Measurements from ENCODE around the gene CALHM3.

Gene CALHM3

DNA sequence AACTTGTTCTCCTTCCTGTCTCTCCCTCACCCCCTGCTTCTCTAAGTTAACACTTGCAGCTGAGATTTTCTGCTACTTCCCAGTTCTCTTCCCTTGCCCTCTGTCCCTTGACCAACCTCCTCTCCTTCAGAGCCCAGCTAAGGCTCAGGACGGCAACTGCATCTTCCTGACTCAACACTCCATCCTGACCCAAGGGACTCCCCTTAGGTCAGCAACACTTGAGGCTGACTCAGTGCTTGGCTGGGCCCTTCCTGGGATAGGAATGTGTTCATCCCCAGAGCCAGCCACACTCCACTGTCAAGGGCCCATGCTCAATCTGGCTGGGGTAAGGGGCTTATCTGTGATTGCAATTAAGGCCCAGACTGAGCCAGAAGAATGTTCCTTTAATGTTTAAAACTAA, 30.3 kb downstream of the CALHM3 start:
- DNase-seq: peak; percentile 85 to 91 (median 89)

DNA sequence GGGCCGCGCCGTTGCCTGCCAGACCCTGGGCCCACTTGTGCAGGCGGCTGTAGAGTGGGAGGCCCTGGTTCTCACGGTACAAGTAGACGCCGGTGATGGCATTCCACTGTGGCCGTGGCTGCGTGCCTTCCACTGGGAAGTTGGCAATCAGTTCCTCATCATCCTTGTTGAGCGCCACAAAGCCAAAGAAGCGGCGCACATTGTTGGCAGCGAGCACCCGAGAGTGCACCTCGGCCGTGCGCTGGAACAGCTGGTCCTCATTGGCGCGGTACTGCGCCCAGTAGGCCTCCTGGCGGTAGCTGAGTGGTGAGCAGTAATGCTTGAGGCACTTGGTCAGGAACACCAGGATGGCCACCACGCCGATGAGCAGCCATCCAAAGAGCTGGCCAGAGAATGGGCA, 31.9 kb downstream of the CALHM3 start:
- DNase-seq: no peak

DNA sequence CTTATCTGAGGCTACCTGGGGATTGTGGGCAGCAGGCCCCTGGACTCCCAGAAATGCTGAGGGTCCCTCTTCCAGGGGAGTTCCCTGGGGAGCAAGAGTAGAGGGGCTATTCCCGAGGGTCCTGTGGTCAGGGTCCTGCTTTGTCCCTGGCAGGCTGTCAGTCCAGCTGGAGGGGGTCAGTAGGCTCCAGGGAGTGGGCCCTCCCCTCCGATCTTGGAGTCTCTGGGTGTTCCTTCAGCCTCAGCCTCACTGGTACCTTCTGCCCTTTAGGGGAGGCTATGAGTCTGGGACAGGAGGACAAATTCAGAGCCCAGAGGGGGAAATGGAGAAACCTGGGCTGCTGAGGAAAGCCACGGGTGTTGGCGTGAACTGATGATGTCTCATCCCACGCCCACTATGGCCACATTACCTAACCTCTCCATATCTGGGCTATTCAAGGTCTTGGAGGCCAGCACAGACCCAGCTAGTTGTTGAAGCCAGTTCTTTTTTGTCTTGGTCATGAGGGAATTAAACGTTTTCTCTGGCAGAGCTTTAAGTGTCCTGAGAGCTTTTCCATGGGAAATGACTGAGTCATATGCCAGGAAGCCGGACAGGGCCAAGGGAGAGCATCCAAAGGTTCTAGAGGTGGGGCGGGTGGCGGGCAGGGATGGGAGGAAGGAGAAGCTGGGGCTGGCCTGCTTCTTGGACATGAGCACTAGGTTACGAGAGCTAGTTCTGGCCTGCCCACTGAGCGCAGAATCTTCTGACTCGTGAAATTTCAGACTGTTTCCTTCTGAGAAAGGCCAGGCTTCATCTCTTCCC, 33.1 kb downstream of the CALHM3 start:
- peak; percentile 55 to 56 (median 55) for DNase-seq

DNA sequence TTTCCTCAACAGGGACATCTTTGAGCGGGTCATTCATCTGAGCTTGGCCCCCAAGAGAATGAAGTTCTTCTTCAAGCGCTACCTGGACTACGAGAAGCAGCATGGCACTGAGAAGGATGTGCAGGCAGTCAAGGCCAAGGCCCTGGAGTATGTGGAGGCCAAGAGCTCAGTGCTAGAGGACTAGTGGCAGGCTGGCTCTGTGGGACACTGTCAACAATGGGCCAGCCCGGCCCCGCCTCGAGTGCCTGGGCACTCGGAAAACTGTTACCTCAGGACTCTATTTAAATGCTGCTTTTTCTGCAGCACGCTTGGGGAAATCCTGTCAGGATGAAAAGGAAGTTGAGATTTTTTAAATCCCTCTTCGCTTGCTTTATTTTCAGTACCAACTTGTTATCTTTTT, 33.7 kb downstream of the CALHM3 start:
- no peak for DNase-seq

DNA sequence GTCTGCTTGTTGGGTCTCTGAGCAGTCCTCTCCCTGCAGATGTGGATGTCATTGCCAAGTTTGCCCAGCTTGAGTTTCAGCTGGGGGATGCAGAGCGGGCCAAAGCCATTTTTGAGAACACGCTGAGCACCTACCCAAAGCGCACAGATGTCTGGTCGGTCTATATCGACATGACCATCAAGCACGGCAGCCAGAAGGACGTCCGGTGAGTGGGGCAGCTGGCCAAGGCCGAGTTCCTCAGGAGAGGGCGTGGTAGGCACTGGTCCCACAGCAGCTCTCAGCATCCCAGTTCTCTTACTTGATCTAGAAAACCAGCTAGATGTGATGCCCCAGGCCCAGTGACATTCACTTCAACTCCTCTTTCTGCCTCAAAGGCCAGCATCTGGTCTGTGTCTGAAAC, 34.6 kb downstream of the CALHM3 start:
- DNase-seq: no peak

DNA sequence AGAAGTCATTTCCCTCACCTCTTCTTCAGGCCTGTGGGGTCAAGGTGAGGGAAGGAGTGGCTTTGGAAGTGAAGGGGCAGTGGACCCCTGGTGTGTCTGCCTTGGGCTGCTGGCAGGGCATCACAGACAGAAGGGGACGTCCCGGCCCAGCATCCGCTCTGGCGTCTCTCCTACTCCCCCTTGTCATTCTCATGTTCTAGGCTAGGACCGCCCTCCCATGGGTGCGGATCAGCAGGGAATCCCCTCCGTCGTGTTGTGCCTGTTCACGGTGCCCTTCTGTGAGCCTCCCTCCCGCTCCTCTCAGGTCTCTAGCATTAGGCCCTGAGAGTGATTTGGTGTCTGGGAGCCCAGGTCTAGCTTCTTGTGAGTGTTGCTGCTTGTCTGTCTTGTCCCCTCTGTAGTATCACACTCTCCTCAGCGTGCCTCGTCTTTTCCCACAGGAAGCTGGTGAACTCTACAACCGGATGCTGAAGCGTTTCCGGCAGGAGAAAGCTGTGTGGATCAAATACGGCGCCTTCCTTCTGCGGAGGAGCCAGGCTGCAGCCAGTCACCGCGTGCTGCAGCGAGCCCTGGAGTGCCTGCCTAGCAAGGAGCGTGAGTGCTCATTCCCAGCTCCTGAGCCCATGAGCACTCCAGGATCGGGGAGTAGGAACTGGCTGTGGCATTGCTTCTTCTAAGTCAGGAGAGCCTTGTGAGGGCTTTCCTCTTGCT, 35.4 kb downstream of the CALHM3 start:
- DNase-seq: no peak

DNA sequence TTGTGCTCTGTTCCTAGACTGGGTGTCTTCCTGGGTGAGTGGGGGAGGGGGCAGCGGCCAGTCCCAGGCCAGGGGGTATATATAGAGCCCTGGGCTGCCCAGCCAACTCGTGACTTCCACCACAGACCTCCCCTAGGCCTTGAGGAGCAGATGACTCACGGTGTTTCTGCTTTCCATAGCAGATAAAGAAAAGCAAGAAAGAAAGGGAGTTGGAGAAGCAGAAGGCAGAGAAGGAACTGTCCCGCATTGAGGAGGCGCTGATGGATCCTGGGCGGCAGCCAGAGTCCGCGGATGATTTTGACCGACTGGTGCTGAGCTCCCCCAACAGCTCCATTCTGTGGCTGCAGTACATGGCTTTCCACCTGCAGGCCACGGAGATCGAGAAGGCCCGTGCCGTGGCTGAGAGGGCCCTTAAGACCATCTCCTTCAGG, 37.0 kb downstream of the CALHM3 start:
- peak; percentile 82 to 87 (median 86) for DNase-seq

DNA sequence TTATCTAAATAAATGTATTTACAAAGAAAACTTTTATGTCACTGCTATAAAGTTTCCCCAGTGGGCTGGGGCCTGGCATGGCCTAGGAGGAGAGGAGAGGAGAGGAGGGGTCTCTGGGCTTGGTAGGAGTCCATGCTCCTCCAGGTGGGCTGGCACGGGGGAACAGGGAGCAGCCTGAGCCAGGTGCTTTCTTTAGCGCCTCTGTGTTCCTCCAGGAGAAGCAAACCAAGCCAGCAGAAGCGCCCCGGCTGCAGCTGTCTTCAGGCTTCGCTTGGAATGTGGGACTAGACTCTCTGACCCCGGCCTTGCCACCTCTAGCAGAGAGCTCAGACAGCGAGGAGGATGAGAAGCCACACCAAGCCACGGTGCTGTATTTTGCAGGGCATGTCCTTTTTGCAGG, 37.4 kb downstream of the CALHM3 start:
- no peak for DNase-seq

DNA sequence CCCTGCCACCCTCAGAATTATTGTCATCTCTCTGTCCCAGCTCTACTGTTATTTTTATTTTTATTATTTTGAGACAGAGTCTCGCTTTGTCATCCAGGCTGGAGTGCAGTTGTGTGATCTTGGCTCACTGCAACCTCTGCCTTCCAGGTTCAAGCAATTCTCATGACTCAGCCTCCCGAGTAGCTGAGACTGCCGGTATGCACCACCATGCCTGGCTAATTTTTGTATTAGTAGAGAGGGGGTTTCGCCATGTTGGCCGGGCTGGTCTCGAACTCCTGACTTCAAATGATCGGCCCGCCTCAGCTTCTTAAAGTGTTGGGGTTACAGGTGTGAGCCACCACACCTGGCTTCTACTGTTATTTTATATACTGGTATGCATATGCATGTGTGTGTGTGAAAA, 37.8 kb downstream of the CALHM3 start:
- DNase-seq: no peak

DNA sequence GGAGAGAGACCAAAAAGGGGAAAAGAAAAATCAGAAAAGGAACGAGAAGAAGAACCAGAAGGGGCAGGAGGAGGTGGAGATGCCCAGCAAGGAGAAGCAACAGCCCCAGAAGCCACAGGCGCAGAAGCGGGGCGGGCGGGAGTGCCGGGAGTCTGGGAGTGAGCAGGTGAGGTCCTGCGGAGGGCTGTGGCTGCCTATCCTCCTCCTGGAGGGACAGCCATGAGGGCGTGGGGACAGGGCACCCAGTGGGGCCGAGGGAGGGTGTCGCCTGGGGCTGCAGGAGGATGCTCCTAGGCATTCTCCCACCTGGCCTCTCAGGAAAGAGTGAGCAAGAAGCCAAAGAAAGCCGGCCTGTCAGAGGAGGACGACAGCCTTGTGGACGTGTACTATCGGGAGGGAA, 38.6 kb downstream of the CALHM3 start:
- no peak for DNase-seq

DNA sequence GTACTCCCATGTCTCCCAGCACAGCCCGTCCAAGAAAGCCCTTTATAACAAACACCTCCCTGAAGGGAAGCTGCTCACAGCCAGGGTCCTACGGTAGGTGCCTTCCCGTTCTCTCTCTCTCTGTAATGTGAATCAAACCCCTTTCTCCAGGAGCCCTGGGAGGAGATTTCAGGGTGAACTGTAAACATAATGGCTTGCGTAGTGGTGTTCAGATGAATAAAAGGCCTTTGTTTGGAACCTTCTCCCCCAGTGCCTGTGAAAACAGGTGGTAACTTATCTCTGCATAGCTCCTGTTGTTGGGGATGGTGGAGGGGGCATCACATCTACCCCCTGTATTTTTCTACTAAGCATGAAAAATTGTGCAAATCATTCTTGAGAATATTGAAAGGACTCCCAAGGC, 39.3 kb downstream of the CALHM3 start:
- no peak for DNase-seq

DNA sequence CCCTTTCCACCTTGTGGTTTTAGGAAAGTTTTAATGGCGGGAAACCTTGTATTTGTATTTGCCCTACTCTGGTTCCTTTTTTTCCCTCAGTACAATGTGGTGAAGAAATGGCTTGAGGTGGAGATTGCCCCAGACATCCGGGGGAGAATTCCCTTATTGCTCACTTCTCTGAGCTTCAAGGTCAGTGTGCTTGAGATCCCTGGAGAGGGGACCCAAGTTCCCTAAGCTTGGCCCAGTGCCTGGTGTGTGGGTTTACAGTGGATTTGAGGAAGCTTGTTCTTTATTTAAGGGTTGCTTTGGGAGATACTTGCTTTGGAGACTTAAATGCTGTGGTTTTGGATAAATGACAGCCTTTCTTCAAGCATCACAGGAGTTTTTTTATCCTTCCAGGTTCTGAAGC, 45.2 kb downstream of the CALHM3 start:
- peak; percentile 94 to 97 (median 95) for DNase-seq

DNA sequence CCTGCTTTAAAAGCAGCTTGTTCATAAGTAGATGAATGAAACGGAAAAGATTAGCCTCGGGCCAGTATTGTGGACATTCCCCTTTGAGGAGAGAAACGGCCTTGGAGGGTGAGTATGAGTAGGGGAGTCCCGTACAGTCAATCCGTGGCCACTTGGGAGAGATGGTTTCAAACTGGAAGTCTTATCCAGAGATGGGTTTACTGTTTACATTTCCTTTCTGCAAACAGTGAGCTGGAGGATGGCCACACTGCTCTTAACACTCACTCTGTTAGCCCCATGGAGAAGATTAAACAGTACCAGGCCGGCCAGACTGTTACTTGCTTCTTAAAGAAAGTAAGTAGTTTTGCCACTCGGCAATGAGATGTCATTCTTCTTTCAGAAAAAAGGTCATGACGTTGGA, 47.1 kb downstream of the CALHM3 start:
- DNase-seq: no peak

DNA sequence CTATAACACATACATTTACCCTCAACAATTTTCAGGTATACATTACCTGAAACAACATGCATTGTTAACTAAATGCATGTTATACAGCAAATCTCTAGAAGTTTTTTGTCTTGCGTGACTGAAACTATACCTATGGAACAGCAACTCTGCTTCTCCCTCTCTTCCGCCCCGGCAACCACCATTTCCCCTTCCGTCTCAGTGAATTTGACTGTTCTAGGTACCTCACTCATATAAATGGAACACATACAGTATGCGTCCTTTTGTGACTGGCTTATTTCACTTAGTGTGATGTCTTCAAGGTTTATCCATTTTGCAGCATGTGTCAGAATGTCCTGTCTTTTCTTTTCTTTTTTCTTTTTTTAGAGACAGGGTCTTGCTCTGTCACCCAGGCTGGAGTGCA, 49.4 kb downstream of the CALHM3 start:
- DNase-seq: no peak

DNA sequence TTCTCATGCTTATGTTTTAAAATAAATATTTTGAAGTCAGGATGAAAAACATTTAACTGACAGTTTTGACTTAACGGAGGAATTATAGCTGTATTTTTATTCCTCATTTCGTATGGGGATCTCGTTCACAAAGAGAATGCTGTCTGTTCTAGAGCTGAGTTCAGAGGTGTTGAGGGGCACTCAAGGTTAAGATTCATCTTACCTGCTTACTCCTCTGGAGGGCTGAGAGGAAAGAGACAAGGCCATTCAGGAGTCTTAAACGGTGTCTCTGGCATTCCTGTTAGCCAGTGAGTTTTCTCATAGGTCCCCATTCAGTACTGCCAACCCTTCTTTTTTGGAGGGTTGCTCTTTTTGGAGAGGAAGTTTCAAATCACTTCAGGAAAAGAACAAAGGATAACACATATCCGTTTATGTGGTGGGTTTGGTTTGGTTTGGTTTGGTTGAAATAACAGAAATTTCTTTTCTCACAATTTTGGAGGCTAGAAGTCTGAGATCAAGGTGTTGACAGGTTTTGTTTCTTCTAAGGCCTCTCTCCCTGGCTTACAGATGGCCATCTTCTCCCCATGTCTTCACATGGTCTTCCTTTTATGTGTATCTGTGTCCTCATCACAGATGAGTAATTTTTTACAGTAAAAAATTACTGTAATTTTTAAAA, 49.9 kb downstream of the CALHM3 start:
- DNase-seq: no peak

DNA sequence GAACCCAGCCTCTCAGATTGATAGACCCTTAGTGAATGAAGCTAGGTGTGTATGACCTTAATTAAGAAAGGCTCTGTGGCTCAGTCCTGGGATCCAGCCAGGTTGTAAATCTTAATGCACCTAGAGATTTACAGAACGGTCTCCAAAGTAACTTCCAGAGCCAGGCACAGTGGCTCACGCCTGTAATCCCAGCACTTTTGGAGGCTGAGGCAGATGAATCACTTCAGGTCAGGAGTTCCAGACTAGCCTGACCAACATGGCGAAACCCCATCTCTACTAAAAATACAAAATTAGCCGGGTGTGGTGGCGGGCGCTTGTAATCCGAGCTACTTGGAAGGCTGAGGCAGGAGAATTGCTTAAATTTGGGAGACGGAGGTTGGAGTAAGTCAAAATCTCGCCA, 51.2 kb downstream of the CALHM3 start:
- DNase-seq: no peak

DNA sequence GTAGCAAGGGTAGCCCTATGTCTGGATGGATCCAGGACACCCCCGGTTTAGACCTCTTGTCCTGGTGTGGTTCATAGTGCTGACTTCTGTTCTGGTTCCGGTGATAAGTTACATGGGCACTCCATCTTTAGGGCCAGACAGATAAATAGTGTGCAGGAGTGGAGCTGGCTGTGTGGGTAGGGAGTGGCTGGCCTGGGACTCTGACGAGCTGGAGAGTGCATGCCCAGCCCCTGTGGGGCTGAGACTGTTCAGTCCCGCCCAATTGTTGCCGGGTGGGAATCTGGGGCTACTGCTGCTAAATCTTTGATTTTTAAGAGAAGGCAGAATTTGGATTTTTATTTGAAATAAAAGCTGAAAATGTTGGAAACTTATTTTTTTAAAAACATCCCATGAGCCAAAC, 55.3 kb downstream of the CALHM3 start:
- no peak for DNase-seq

Data from suppressor macrophage treated with lipopolysaccharide for 1 hour (primary cell).